Stimulated activated CD4-positive, alpha-beta T cell treated with anti-CD3 and anti-CD28 coated beads, Interleukin-1b, Interleukin-23, amount 100 ng/mL, for 48 hours (primary cell): ENCODE results near the gene HYAL4.

ENCODE experiments used
- DNase-seq: peaks from one replicate; pipeline ENCODE4 v3.0.0-alpha.2; 2020

HYAL4 gene

DNA sequence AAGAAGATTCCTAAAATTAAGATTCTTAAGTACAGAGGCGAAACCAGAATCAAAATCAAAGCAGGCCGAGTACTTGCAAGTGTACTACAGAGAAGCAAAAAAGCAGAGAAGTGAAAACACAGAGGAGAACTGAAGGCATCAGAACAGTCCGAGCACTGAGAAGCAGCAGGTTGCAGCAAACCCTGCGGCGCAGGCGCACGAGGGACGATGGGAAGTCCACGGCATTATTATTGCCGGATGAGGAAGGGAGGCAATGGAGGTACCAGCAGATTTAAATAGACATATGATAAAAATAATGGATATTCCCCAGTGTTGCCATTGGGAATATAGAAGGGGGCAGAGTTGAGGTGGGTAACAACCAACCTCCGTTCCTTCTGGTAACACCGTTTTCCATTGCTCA is 72.9 kb downstream of the HYAL4 start:
- no peak for DNase-seq

GRCh38 chr7:123918309-123918708 is 73.3 kb downstream of the HYAL4 start:
- DNase-seq = no peak

DNA sequence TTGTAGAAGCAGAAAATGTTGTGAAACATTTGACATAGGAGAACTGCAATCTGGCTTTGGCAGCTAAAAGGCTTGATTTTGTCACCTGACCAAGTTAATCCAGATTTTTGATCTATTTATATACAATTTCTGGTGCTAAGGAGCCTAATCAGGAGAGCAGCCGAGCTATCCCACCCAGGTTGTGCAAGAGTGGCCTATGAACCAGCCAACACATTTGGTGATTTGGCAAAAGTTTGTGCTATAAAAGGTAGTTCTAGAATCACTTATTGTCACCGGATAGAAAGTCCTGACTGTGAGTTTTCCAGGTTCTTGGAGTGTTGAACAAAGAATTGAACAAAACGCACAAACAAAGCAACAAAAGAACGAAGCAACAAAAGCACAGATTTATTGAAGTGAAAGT is 78.6 kb downstream of the HYAL4 start:
- DNase-seq = no peak

- no peak for DNase-seq
Observed at GRCh38 chr7:123924941-123925340, 80.0 kb downstream of the HYAL4 start, which contains the start of gene SPAM1. TSS of gene SPAM1 (plus strand) at chr7:123925241. CDS start at chr7:123953571, 28,330 bp downstream.
